ENCODE data around the gene FAM168A. TPM values are rescaled to one million over a fixed set of nuclear protein-coding genes. Genes with fewer than 3 reads are reported as not detected.

Gene FAM168A
- total RNA-seq, 1 experiment from 2014 or later = 21.1 TPM

GRCh38 chr11:73507086-73507485 lies 90.8 kb downstream of the FAM168A start:
- no peak overlapping the region for H3K18ac ChIP-seq (ENCODE audit: insufficient read length, low read depth, low read length)
- H3T11ph ChIP-seq (ENCODE audit: low read length) = no peak overlapping the region
- Mint-ChIP-seq H3K4me1 (0 out of 4 replicates have a peak, but pooled peaks cover 0 to 5% of the 10 kb centered on the region in 2 experiments), H3K27me3 (ENCODE audit: low read depth) (no peaks in the 10 kb centered on the region; the same call in 1 of the 2 replicates), H3K9me3 (peaks cover 20 to 21% of the 10 kb centered on the region in 2 experiments), H3K27ac (no peak overlapping the region), H3K4me3 (no peak overlapping the region), H3K36me3 (ENCODE audit: insufficient read depth in 1 of 3, low read depth in 3 of 3) (peaks cover 12 to 29% (median 19%) of the 10 kb centered on the region in 3 experiments)
- no peak overlapping the region for H4K8ac ChIP-seq (replicated peaks; ENCODE audit: insufficient read length, low read depth, low read length)
- no peak overlapping the region for H2BK12ac ChIP-seq (ENCODE audit: insufficient read length, low read depth, low read length)
- H3K79me2 ChIP-seq (ENCODE audit: insufficient read depth, low read length) = peaks cover 2% of the 10 kb centered on the region; the same call in 1 of the 2 replicates
- no peak overlapping the region for H2AK5ac ChIP-seq (ENCODE audit: insufficient read length, low read length)
- H2BK5ac ChIP-seq (ENCODE audit: insufficient read length, low read length) = no peak overlapping the region
- no peaks in the 10 kb centered on the region for H3K4me1 ChIP-seq (ENCODE audit: insufficient read depth, low read length)
- H3K14ac ChIP-seq (ENCODE audit: insufficient read depth, low read length) = no peak overlapping the region
- H3K27ac ChIP-seq (ENCODE audit: insufficient read length, low read depth, low read length) = no peak overlapping the region
- no peak overlapping the region for H3K56ac ChIP-seq (ENCODE audit: insufficient read length, low read depth, low read length)
- H3K79me1 ChIP-seq (ENCODE audit: insufficient read depth, low read depth, low read length, poor library complexity, severe bottlenecking) = no peaks in the 10 kb centered on the region
- H3K23me2 ChIP-seq (ENCODE audit: insufficient read length, low read depth, low read length, poor library complexity, severe bottlenecking) = no peaks in the 10 kb centered on the region
- no peak overlapping the region for H3K4ac ChIP-seq (ENCODE audit: low read depth, low read length)
- H4K20me1 ChIP-seq (ENCODE audit: control insufficient read depth, insufficient read depth, insufficient read length) = no peaks in the 10 kb centered on the region
- no peak overlapping the region for H3K23ac ChIP-seq (ENCODE audit: insufficient read length, low read depth, low read length)
- TF ChIP-seq CTCF (conservative IDR thresholded peaks at IDR 0.05) = no peak
- H4K91ac ChIP-seq (ENCODE audit: insufficient read length, low read depth, low read length) = no peak overlapping the region
- H3K9ac ChIP-seq (ENCODE audit: extremely low read depth, insufficient read length, low read length) = no peak overlapping the region
- WGBS (ENCODE audit: extremely low coverage, insufficient read length, low lambda C conversion rate) = no CpG with 5 or more reads among the region's 2 CpGs
- H3K4me2 ChIP-seq (ENCODE audit: insufficient read depth, insufficient read length, low read length) = no peak overlapping the region
- no peaks in the 10 kb centered on the region for H3K27me3 ChIP-seq (ENCODE audit: insufficient read depth, low read length)
- no peak overlapping the region for H2AFZ ChIP-seq (ENCODE audit: low read length)
- H2BK120ac ChIP-seq (ENCODE audit: low read depth, low read length, poor library complexity, severe bottlenecking) = no peak overlapping the region
- H2BK20ac ChIP-seq (ENCODE audit: low read depth, low read length, poor library complexity, severe bottlenecking) = no peak overlapping the region
- DNase-seq = no peak
- H2BK15ac ChIP-seq (ENCODE audit: low read depth, low read length) = no peak overlapping the region
- H3K9me3 ChIP-seq (ENCODE audit: control insufficient read depth, low read depth, low read length) = no peaks in the 10 kb centered on the region
- H4K5ac ChIP-seq (ENCODE audit: insufficient read length, low read depth, low read length) = no peak overlapping the region
